Measurements from ENCODE around the gene KCMF1. TPM values are rescaled to one million over a fixed set of nuclear protein-coding genes. Genes with fewer than 3 reads are reported as not detected.

KCMF1 gene
- total RNA-seq, 2 experiments from 2014 or later: 105 to 109 TPM

- no peaks in the 10 kb centered on the region for H3K36me3 Mint-ChIP-seq (ENCODE audit: low read depth)
- H3K9me3 Mint-ChIP-seq: no peaks in the 10 kb centered on the region
- no peak for DNase-seq
- intact Hi-C loops (cut with micrococcal nuclease): no loop called here
- CTCF ChIA-PET: no interaction called here
- H3K4me3 Mint-ChIP-seq: no peak overlapping the region
- no peaks in the 10 kb centered on the region for H3K4me1 Mint-ChIP-seq (ENCODE audit: low read depth)
- no peak overlapping the region for H3K27ac Mint-ChIP-seq
- peaks cover 3% of the 10 kb centered on the region for H3K27me3 Mint-ChIP-seq (ENCODE audit: low read depth)
Observed at GRCh38 chr2:85106489-85107180, 135.7 kb downstream of the KCMF1 start.

Other genes with a start within 250 kb of the KCMF1 start
- gene TRABD2A, start 90.1 kb upstream of the KCMF1 start, total RNA-seq: 10 to 100 TPM; 40.4 to 41.7 TPM
- gene TMSB10, start 65.5 kb upstream of the KCMF1 start, total RNA-seq: 1,000 to 10,000 TPM; 1,772 to 1,864 TPM
- gene TCF7L1, start 162.2 kb downstream of the KCMF1 start, total RNA-seq: under 1 TPM in 1 of 2 experiments, not detected in 1; 0.07 TPM